Measurements from ENCODE around the gene ADGRV1. TPM values are rescaled to one million over a fixed set of nuclear protein-coding genes. Genes with fewer than 3 reads are reported as not detected.

Gene ADGRV1
- total RNA-seq, 2 donors from 2014 or later, result 0.45 to 0.74 TPM

DNA sequence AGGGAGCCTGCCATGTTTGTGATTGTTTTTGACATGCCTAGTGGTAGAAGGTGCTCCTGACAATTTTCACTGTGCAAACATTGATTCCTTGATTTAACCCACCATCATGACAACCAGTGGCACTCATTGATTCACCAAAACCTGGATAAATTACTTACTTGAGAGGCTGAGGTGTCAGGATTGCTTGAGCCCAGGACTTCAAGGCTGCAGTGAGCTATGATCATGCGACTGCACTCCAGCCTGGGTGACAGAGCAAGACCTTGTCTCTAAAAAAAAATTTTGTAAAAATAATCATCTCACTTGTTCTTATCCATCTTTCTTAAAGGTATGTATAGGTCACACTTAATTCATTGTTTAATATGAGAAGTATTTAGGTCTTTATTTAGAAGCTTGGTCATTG lies 423.2 kb downstream of the ADGRV1 start:
- H3K4me1 Mint-ChIP-seq, result no peaks in the 10 kb centered on the region
- no peak overlapping the region for H3K4me3 Mint-ChIP-seq
- H3K27me3 Mint-ChIP-seq, result no peaks in the 10 kb centered on the region
- no peak for ATAC-seq (replicated peaks)
- no peak overlapping the region for H3K27ac Mint-ChIP-seq
- H3K36me3 Mint-ChIP-seq (ENCODE audit: low read depth), result no peaks in the 10 kb centered on the region
- H3K9me3 Mint-ChIP-seq, result no peaks in the 10 kb centered on the region

DNA sequence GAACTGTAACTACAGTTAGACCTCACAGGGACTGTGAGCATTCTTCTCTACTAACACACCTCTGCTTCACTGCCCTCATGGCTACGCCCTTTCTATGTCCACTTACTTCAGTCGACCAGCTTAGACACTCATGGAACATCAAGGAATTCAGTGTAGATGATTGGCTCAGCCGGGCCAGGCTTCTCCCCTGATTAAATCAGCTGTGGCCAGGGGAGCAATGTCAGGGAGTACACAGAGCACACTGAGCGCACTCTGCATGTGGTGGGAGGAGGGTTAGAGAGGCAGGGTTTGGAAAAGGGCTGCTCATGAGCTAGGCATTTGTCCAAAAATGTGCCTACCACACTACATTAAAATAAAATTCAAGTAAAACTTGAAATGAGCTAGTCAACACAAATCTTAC lies 424.0 kb downstream of the ADGRV1 start:
- no peak for ATAC-seq (replicated peaks)
- no peaks in the 10 kb centered on the region for H3K36me3 Mint-ChIP-seq (ENCODE audit: low read depth)

DNA sequence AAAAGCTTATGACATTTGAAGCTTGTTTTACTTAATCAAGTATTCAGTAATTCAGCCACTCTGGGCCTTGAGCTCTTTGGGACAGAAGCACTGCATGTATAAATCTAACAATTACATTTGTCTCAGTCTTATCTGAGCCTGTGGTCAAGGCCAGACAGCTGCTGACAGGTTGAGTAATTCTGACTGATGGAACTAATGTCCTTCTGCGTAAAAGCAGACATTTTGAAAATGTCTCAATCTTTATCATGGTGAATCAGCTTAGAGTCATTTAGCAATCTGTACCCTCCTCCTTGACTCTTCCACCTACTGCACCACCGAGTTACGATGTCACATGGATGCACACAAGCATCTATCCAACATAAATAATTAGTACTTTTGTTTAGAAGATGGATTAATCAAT lies 424.6 kb downstream of the ADGRV1 start:
- Mint-ChIP-seq H3K27ac (no peak overlapping the region), H3K36me3 (ENCODE audit: low read depth) (no peaks in the 10 kb centered on the region), H3K9me3 (no peaks in the 10 kb centered on the region), H3K4me3 (no peak overlapping the region), H3K4me1 (no peaks in the 10 kb centered on the region), H3K27me3 (no peaks in the 10 kb centered on the region)
- no peak for ATAC-seq (replicated peaks)

More for the DNA sequence above, 424.0 kb downstream of the ADGRV1 start:
- Mint-ChIP-seq H3K27me3 (no peaks in the 10 kb centered on the region), H3K27ac (no peak overlapping the region), H3K4me3 (no peak overlapping the region), H3K9me3 (no peaks in the 10 kb centered on the region), H3K4me1 (no peaks in the 10 kb centered on the region)

DNA sequence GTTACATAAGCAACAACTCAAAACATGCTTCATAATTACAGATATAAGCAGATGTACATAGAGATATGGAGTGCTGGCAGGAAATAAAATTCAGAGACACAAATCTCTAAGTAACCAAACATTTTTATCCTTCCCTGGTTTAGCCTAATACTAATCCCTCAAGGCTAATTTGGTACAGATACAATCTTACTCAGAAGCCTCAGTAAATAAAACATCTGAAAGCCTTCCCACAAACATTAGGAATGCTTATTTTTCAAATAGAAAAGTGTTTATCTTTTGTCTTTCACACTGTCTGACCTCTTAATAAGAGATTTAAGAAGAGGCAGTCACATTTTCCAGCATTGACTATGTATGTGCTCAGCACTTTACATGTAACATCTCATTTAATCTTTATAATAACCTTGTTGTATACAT lies 425.1 kb downstream of the ADGRV1 start:
- H3K27me3 Mint-ChIP-seq, result no peaks in the 10 kb centered on the region
- no peaks in the 10 kb centered on the region for H3K4me1 Mint-ChIP-seq
- no peak overlapping the region for H3K27ac Mint-ChIP-seq
- no peaks in the 10 kb centered on the region for H3K36me3 Mint-ChIP-seq (ENCODE audit: low read depth)
- no peaks in the 10 kb centered on the region for H3K9me3 Mint-ChIP-seq
- no peak for ATAC-seq (replicated peaks)
- H3K4me3 Mint-ChIP-seq, result no peak overlapping the region

DNA sequence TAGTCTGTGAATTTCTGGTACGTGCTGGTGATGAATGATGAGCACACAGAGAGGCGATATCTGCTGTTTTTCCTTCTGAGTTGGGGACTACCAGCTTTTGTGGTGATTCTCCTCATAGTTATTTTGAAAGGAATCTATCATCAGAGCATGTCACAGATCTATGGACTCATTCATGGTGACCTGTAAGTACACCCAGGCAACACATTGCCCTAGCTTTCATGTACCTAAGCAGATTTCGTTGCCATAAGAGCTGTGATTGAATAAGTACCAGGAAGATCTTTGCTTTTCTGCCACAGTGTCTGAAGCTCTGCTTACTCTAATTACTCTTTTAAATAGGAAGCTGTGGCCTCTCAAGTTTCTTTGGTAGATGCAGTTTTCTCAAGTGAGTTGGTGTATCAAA lies 426.7 kb downstream of the ADGRV1 start:
- Mint-ChIP-seq H3K36me3 (ENCODE audit: low read depth) (no peaks in the 10 kb centered on the region), H3K4me1 (no peaks in the 10 kb centered on the region), H3K27ac (no peak overlapping the region), H3K9me3 (no peaks in the 10 kb centered on the region), H3K4me3 (no peak overlapping the region), H3K27me3 (no peaks in the 10 kb centered on the region)
- ATAC-seq (replicated peaks), result no peak

DNA sequence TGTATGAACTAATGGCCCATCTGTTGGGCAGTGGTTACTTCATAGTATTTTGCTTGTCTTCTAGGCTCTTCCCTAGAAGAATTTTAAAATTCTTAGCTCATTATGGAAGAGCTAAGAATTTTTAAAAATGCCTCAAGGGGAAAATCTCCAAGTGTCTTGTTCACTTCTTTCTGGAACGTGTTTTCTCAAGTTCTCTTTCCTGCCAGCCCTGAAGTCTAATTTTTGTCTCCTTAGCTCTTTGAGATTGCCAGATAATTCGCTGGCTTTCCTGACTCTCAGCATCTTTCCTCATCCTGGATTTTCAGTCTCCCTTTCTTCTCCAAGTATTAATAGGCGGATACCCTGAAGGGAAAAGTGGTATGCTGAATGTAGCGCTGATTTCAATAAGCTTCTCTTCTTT lies 429.1 kb downstream of the ADGRV1 start:
- Mint-ChIP-seq H3K4me3 (no peak overlapping the region), H3K4me1 (no peaks in the 10 kb centered on the region), H3K36me3 (ENCODE audit: low read depth) (no peaks in the 10 kb centered on the region), H3K27me3 (no peaks in the 10 kb centered on the region), H3K27ac (no peak overlapping the region), H3K9me3 (no peaks in the 10 kb centered on the region)
- no peak for ATAC-seq (replicated peaks)

DNA sequence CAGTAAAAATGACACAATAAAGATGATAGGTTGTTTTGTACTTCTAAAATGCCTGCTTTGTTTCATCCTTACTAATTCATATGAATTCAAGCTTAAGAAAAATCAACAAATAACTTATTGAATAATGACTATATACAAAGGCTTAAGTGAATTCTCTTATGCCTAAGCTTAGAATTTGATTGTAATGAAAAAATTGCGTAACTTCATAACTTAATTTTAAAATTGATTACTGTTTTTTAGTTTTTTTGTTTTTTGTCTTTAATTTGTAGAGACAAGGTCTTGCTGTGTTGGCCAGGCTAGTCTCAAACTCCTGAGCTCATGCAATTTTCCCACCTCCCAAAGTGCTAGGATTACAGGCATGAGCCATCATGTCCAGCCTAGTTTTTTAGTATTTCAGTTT lies 432.6 kb downstream of the ADGRV1 start:
- Mint-ChIP-seq H3K36me3 (ENCODE audit: low read depth) (no peaks in the 10 kb centered on the region), H3K4me3 (no peak overlapping the region), H3K9me3 (peaks cover 8% of the 10 kb centered on the region), H3K4me1 (no peaks in the 10 kb centered on the region), H3K27ac (no peak overlapping the region), H3K27me3 (peaks cover 9% of the 10 kb centered on the region)
- no peak for ATAC-seq (replicated peaks)

DNA sequence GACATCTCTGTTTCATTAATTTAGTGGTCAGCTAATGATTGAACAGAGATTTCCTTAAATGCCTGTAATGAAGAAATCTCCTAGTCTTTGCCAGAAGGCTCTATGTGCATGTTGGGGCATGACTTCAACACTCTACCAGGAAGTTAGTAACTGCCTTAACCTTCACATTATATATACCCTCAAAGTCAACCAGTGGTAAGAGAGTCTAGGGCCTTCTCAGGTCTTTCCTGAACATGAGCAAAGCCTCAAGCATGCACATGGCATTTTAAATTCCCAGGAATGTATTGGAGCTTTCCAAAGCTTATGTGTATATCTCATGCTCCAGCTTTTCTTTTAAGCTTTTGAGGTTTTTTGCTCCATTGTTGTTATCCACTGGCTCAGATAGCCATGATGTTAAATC lies 436.2 kb downstream of the ADGRV1 start:
- no peaks in the 10 kb centered on the region for H3K36me3 Mint-ChIP-seq (ENCODE audit: low read depth)
- peaks cover 9% of the 10 kb centered on the region for H3K27me3 Mint-ChIP-seq
- peaks cover 8% of the 10 kb centered on the region for H3K9me3 Mint-ChIP-seq
- no peak for ATAC-seq (replicated peaks)
- no peak overlapping the region for H3K27ac Mint-ChIP-seq
- no peak overlapping the region for H3K4me3 Mint-ChIP-seq
- no peaks in the 10 kb centered on the region for H3K4me1 Mint-ChIP-seq

DNA sequence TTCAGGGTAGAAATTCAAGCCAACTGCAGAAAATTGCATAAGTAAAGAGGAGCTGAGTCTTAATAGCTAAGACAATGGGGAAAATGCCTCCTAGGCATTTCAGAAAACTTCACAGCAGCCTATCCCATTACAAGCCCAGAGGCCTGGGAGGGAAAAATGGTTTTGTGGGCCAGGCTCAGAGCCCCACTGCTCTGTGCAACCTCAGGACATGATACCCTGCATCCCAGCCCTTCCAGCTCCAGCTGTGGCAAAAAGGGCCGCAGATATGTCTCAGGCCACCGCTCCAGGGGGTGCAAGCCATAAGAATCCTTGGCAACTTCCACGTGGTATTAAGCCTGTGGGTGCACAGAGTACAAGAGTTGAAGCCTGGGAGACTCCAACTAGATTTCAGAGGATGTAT lies 437.5 kb downstream of the ADGRV1 start:
- no peaks in the 10 kb centered on the region for H3K36me3 Mint-ChIP-seq (ENCODE audit: low read depth)
- no peak overlapping the region for H3K27ac Mint-ChIP-seq
- H3K4me1 Mint-ChIP-seq, result no peaks in the 10 kb centered on the region
- H3K27me3 Mint-ChIP-seq, result peaks cover 9% of the 10 kb centered on the region
- no peak for ATAC-seq (replicated peaks)
- no peak overlapping the region for H3K4me3 Mint-ChIP-seq
- H3K9me3 Mint-ChIP-seq, result peaks cover 8% of the 10 kb centered on the region

DNA sequence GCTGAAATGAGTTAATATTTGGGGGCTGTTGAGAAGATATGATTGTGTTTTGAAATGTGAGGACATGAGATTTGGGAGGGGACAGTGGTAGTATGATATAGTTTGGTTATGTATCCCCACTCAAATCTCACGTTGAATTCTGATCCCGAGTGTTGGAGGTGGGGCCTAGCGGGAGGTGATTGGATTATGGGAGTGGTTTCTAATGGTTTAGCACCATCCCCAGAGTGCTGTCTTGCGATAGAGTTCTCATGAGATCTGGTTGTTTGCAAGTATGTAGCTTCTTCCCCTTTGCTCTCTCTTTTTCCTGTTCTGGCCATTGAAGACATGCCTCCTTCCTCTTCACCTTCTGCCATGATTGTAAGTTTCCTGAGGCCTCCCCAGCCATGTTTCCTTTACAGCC lies 438.5 kb downstream of the ADGRV1 start:
- Mint-ChIP-seq H3K9me3 (peaks cover 8% of the 10 kb centered on the region), H3K27ac (no peak overlapping the region), H3K4me3 (no peak overlapping the region), H3K4me1 (no peaks in the 10 kb centered on the region), H3K36me3 (ENCODE audit: low read depth) (no peaks in the 10 kb centered on the region), H3K27me3 (peaks cover 9% of the 10 kb centered on the region)
- no peak for ATAC-seq (replicated peaks)

DNA sequence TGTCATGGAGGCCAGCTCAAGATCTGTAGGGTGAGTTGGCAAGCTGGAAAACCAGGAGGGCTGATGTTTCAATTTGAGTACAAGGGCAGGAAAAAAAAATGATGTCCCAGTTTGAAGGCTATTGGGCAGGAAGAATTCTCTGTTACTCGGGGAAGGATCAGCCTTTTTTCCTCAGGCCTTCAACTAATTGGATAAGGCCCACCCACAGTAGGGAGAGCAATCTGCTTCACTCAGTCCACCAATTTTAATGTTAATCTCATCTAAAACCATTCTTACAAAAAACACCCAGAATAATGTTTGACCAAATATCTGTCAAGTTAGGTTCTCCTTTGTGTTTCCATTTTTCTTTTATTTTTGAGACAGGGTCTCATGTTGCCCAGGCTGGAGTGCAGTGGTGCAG lies 442.1 kb downstream of the ADGRV1 start:
- no peak overlapping the region for H3K27ac Mint-ChIP-seq
- no peaks in the 10 kb centered on the region for H3K36me3 Mint-ChIP-seq (ENCODE audit: low read depth)
- H3K27me3 Mint-ChIP-seq, result peaks cover 12% of the 10 kb centered on the region
- H3K9me3 Mint-ChIP-seq, result no peaks in the 10 kb centered on the region
- ATAC-seq (replicated peaks), result no peak
- H3K4me1 Mint-ChIP-seq, result no peaks in the 10 kb centered on the region
- no peak overlapping the region for H3K4me3 Mint-ChIP-seq

DNA sequence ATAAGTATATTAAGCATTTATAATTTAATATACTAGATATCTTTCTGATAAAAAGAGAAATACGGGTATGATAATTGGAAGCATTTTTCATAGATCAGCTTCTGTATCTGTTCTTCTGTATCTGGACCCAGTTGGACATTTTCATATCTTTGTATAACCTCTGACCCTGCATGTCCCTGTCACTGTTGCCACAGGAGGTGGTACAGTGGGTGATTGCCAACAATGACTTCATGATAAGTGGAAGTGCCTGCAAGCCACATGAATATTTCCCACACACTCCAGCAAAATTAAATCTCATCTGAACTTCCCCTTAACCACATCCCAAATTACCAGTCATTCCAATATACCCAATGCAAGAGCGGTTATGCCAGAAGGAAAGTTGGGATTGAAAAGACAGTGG lies 448.1 kb downstream of the ADGRV1 start:
- H3K27ac Mint-ChIP-seq, result no peak overlapping the region
- H3K36me3 Mint-ChIP-seq (ENCODE audit: low read depth), result no peaks in the 10 kb centered on the region
- H3K4me1 Mint-ChIP-seq, result no peaks in the 10 kb centered on the region
- peaks cover 16% of the 10 kb centered on the region for H3K27me3 Mint-ChIP-seq
- ATAC-seq (replicated peaks), result no peak
- no peak overlapping the region for H3K4me3 Mint-ChIP-seq
- no peaks in the 10 kb centered on the region for H3K9me3 Mint-ChIP-seq

DNA sequence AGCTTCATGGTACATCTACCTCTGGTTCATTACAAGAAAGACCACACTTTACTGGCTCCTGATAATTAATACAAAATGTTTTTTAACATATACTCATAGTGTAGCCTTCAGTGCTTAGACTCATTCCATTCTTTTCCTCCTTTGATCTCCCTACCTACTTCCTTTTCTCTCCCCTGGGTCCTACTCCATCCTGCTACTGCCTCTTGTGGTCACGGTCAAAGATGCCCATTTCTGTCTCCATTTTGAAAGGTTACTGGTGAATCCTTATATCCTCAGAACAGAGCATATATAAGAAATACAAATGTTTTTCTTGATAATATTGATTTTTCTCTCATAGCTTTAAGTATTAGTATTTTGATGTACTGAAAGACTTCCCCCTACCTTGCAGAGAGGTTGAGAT lies 448.7 kb downstream of the ADGRV1 start:
- Mint-ChIP-seq H3K27ac (no peak overlapping the region), H3K9me3 (no peaks in the 10 kb centered on the region), H3K27me3 (peaks cover 16% of the 10 kb centered on the region), H3K36me3 (ENCODE audit: low read depth) (no peaks in the 10 kb centered on the region), H3K4me1 (no peaks in the 10 kb centered on the region), H3K4me3 (no peak overlapping the region)
- no peak for ATAC-seq (replicated peaks)

DNA sequence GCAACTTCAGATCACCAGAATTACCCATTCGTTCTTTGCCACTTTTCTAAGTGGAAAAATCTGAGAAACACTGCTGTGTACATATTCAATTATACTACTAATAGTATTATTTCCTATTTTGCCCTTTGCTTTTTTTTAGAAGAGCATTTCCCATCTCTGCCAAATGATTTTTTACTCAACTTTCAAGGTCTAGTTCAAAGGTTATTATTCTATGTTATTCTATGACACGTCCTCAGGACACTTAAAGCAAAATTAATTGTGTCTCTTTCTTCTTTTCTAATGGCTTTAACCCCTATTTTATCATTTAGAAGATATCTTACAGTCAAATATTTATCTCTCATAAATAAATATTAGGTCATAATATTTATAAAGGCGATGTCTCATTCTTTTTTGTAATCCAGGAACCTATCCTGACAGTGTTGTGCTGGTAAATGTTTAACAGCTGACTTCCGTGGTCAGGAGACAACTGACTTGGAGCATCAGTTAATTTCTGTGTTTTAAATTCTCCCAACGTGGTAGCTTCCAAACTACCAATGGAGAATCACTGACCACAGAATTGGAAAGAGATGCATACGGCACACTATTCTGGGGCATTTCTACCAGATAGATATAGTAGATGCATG lies 449.3 kb downstream of the ADGRV1 start:
- no peak overlapping the region for H3K27ac Mint-ChIP-seq
- H3K4me3 Mint-ChIP-seq, result no peak overlapping the region
- no peaks in the 10 kb centered on the region for H3K4me1 Mint-ChIP-seq
- no peak for ATAC-seq (replicated peaks)
- H3K9me3 Mint-ChIP-seq, result no peaks in the 10 kb centered on the region
- peaks cover 16% of the 10 kb centered on the region for H3K27me3 Mint-ChIP-seq
- H3K36me3 Mint-ChIP-seq (ENCODE audit: low read depth), result no peaks in the 10 kb centered on the region

DNA sequence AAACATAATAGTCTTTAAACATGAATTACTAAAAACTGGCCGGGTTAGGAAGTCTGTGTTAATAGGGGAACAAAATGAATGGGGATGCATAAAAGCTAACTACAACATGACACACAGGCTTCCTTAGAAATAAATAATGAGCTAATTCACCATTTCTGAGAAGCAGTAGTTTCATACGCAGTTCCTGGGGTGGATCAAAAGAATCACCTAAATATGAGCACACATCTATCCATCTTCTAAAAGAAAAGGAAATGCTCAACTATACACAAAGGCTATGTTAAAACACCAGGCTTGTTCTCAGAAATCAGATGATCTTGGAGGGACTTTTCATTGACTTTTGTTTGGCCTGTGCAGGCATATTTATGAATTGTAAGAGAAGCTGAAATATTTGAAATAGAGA lies 451.5 kb downstream of the ADGRV1 start:
- Mint-ChIP-seq H3K9me3 (peaks cover 5% of the 10 kb centered on the region), H3K27me3 (peaks cover 11% of the 10 kb centered on the region), H3K36me3 (ENCODE audit: low read depth) (no peaks in the 10 kb centered on the region), H3K4me3 (no peak overlapping the region), H3K4me1 (no peaks in the 10 kb centered on the region), H3K27ac (no peak overlapping the region)
- no peak for ATAC-seq (replicated peaks)

DNA sequence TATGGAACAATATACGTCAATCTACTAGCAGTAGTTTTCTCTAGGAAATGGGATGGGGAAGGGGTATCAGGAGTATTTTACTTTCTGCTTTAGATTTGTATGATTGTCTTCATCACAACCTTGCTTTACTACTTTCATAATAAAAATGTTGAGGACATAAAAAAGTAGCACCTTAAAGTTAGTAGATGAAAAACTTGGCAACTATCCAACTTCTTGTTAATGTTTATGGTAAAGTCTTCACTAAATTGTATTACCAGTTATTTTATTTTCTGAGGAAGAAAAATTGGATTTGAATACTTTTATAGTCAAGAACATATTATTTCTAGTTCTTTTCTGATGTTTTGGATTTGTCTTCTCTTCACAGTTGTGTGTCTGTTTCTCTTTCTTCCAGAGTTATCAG lies 452.4 kb downstream of the ADGRV1 start:
- H3K4me1 Mint-ChIP-seq, result no peaks in the 10 kb centered on the region

More for the DNA sequence above, 452.4 kb downstream of the ADGRV1 start:
- peaks cover 13% of the 10 kb centered on the region for H3K27me3 Mint-ChIP-seq
- H3K9me3 Mint-ChIP-seq, result peaks cover 7% of the 10 kb centered on the region
- no peak for ATAC-seq (replicated peaks)
- H3K27ac Mint-ChIP-seq, result no peak overlapping the region
- no peak overlapping the region for H3K4me3 Mint-ChIP-seq
- H3K36me3 Mint-ChIP-seq (ENCODE audit: low read depth), result no peaks in the 10 kb centered on the region
